Neural progenitor cell (in vitro differentiated cells): Measurements from ENCODE around the gene TIGD3. TPM values are rescaled to one million over a fixed set of nuclear protein-coding genes. Genes with fewer than 3 reads are reported as not detected.

Experiments
- DNase-seq: peaks from one replicate; pipeline ENCODE4 v3.0.0-alpha.2; 2016; ENCODE audit warnings: low spot score
- H2AFZ ChIP-seq: fragments of 200-600 bp; sonication (generic); replicated peaks from 2 replicates; pipeline ENCODE4 v1.6.1; 2016; ENCODE audit warnings: antibody characterized with exemption
- H3F3A ChIP-seq: fragments of 200-600 bp; sonication (generic); 2 replicates; pipeline ENCODE4 v1.6.1; 2016; ENCODE audit warnings: antibody characterized with exemption, low read depth
- H3K27ac ChIP-seq: fragments of 200-600 bp; sonication (generic); 2 replicates; pipeline ENCODE4 v1.5.1; 2016; ENCODE audit warnings: mild to moderate bottlenecking
- H3K27me3 ChIP-seq: fragments of 200-600 bp; sonication (generic); 2 replicates; pipeline ENCODE4 v1.6.1; 2016; ENCODE audit warnings: mild to moderate bottlenecking, moderate library complexity
- H3K36me3 ChIP-seq: fragments of 200-600 bp; sonication (generic); 2 replicates; pipeline ENCODE4 v1.5.1; 2016
- H3K4me1 ChIP-seq: fragments of 200-600 bp; sonication (generic); 2 replicates; pipeline ENCODE4 v1.6.1; 2016; ENCODE audit warnings: mixed run types
- H3K4me2 ChIP-seq: fragments of 200-600 bp; sonication (generic); 2 replicates; pipeline ENCODE4 v1.6.1; 2016
- H3K4me3 ChIP-seq: fragments of 200-600 bp; sonication (generic); 2 replicates; pipeline ENCODE4 v1.5.1; 2016
- H3K79me2 ChIP-seq: fragments of 200-600 bp; sonication (generic); 2 replicates; pipeline ENCODE4 v1.6.1; 2016; ENCODE audit warnings: low read depth
- H3K9ac ChIP-seq: fragments of 200-600 bp; sonication (generic); 2 replicates; pipeline ENCODE4 v1.6.1; 2016
- H3K9me3 ChIP-seq: fragments of 200-600 bp; sonication (generic); 2 replicates; pipeline ENCODE4 v1.5.1; 2016; ENCODE audit warnings: low read depth
- H4K20me1 ChIP-seq: fragments of 200-600 bp; sonication (generic); 2 replicates; pipeline ENCODE4 v1.6.1; 2016; ENCODE audit warnings: low read depth
- H3K27ac Mint-ChIP-seq: 3 replicates; pipeline ENCODE4 v1.8.0; 2021; ENCODE audit warnings: mixed read lengths
- H3K27me3 Mint-ChIP-seq: 2 replicates; pipeline ENCODE4 v1.8.0; 2022; ENCODE audit warnings: low read depth, mild to moderate bottlenecking, inconsistent platforms, moderate library complexity, mixed read lengths; ENCODE audit not compliant: insufficient read depth
- H3K36me3 Mint-ChIP-seq: 3 replicates; pipeline ENCODE4 v1.8.0; 2021; ENCODE audit warnings: mixed read lengths
- H3K4me1 Mint-ChIP-seq: 3 replicates; pipeline ENCODE4 v1.8.0; 2021; ENCODE audit warnings: mixed read lengths
- H3K4me3 Mint-ChIP-seq: 3 replicates; pipeline ENCODE4 v1.8.0; 2021; ENCODE audit warnings: mild to moderate bottlenecking, moderate library complexity, mixed read lengths
- H3K9me3 Mint-ChIP-seq: 3 replicates; pipeline ENCODE4 v1.8.0; 2020; ENCODE audit warnings: mixed read lengths
- CTCF ChIP-seq: fragments of 200-600 bp; sonication (generic); IDR thresholded peaks from 2 replicates; pipeline ENCODE4 v1.5.1; 2017; ENCODE audit warnings: antibody characterized with exemption, mild to moderate bottlenecking
- EZH2 ChIP-seq: fragments of 200-600 bp; sonication (generic); IDR thresholded peaks from 2 replicates; pipeline ENCODE4 v1.6.1; 2017; ENCODE audit warnings: antibody characterized with exemption, mild to moderate bottlenecking, moderate library complexity
- EZH2phosphoT487 ChIP-seq: fragments of 200-600 bp; sonication (generic); IDR thresholded peaks from 2 replicates; pipeline ENCODE4 v1.6.1; 2017; ENCODE audit warnings: antibody characterized with exemption
- total RNA-seq: library from RNA; depleted of rRNA; stranded (reverse); fragments of >200 nt; gene quantifications from 2 replicates; pipeline ENCODE4 v1.2.3, GENCODE V29; 2015; ENCODE audit warnings: low replicate concordance

Gene TIGD3
- total RNA-seq, 1 donor from 2014 or later, result 2.5 TPM

- H3K4me3 ChIP-seq, result no peak overlapping the region
- H4K20me1 ChIP-seq, result no peaks in the 10 kb centered on the region
- peaks cover 4% of the 10 kb centered on the region for H3K79me2 ChIP-seq
- DNase-seq, result peak; percentile 85
- TF ChIP-seq EZH2phosphoT487 (no peak), CTCF (peak; percentile 78)
- no peaks in the 10 kb centered on the region for H3K36me3 ChIP-seq
- no peak overlapping the region for H3K9ac ChIP-seq
- no peak overlapping the region for H3K4me3 Mint-ChIP-seq
- H3K27me3 Mint-ChIP-seq, result peaks cover 10% of the 10 kb centered on the region
- H3K36me3 Mint-ChIP-seq, result no peaks in the 10 kb centered on the region
- no peaks in the 10 kb centered on the region for H3K4me1 ChIP-seq
- peaks cover 22% of the 10 kb centered on the region for H3K4me1 Mint-ChIP-seq
- H3K4me2 ChIP-seq, result no peak overlapping the region
- H3K9me3 ChIP-seq, result no peaks in the 10 kb centered on the region
- H3F3A ChIP-seq, result no peaks in the 10 kb centered on the region
- peak overlapping the region; percentile 39 for H2AFZ ChIP-seq
- no peak overlapping the region for H3K27ac ChIP-seq
- H3K27me3 ChIP-seq, result no peaks in the 10 kb centered on the region
- H3K27ac Mint-ChIP-seq, result no peak overlapping the region
- H3K9me3 Mint-ChIP-seq, result no peaks in the 10 kb centered on the region
Observed at GRCh38 chr11:65366340-65366773, 11.8 kb downstream of the TIGD3 start.

GRCh38 chr11:65370659-65371049 lies 16.1 kb downstream of the TIGD3 start:
- H3K4me1 ChIP-seq, result no peaks in the 10 kb centered on the region
- H3K4me3 Mint-ChIP-seq, result no peak overlapping the region
- H2AFZ ChIP-seq, result no peak overlapping the region
- peaks cover 18% of the 10 kb centered on the region for H3K4me1 Mint-ChIP-seq
- H3K9ac ChIP-seq, result no peak overlapping the region
- DNase-seq, result no peak
- no peak overlapping the region for H3K27ac Mint-ChIP-seq
- TF ChIP-seq EZH2 (no peak), EZH2phosphoT487 (no peak), CTCF (no peak)
- no peaks in the 10 kb centered on the region for H3F3A ChIP-seq
- H3K4me3 ChIP-seq, result no peak overlapping the region
- H3K9me3 Mint-ChIP-seq, result no peaks in the 10 kb centered on the region
- peaks cover 4% of the 10 kb centered on the region for H3K79me2 ChIP-seq
- no peaks in the 10 kb centered on the region for H4K20me1 ChIP-seq
- H3K27me3 ChIP-seq, result no peaks in the 10 kb centered on the region
- no peaks in the 10 kb centered on the region for H3K36me3 ChIP-seq
- no peak overlapping the region for H3K4me2 ChIP-seq
- H3K9me3 ChIP-seq, result no peaks in the 10 kb centered on the region
- H3K36me3 Mint-ChIP-seq, result no peaks in the 10 kb centered on the region
- no peak overlapping the region for H3K27ac ChIP-seq
- H3K27me3 Mint-ChIP-seq, result peaks cover 13% of the 10 kb centered on the region

GRCh38 chr11:65373839-65374580 lies 19.5 kb downstream of the TIGD3 start:
- Mint-ChIP-seq H3K4me1 (peaks cover 6% of the 10 kb centered on the region), H3K4me3 (no peak overlapping the region), H3K9me3 (no peaks in the 10 kb centered on the region), H3K27me3 (peaks cover 11% of the 10 kb centered on the region), H3K36me3 (no peaks in the 10 kb centered on the region), H3K27ac (no peak overlapping the region)
- Histone ChIP-seq H3K4me2 (no peak overlapping the region), H3K36me3 (no peaks in the 10 kb centered on the region), H2AFZ (no peak overlapping the region), H3K9ac (no peak overlapping the region), H3K27ac (no peak overlapping the region), H3F3A (no peaks in the 10 kb centered on the region), H3K9me3 (no peaks in the 10 kb centered on the region), H3K4me3 (no peak overlapping the region), H4K20me1 (no peaks in the 10 kb centered on the region), H3K4me1 (no peaks in the 10 kb centered on the region), H3K27me3 (no peaks in the 10 kb centered on the region), H3K79me2 (no peaks in the 10 kb centered on the region)
- DNase-seq, result no peak
- TF ChIP-seq EZH2, result no peak
- TF ChIP-seq EZH2phosphoT487, result no peak
- TF ChIP-seq CTCF, result no peak
